Neuron (in vitro differentiated cells): Measurements from ENCODE around the gene GTPBP3.

Experiments
- H2AFZ ChIP-seq: one replicate; pipeline ENCODE4 v1.6.1; 2013; ENCODE audit warnings: low read depth, mild to moderate bottlenecking, inconsistent platforms, low read length, moderate library complexity
- H3K27me3 ChIP-seq: one replicate; pipeline ENCODE4 v1.6.1; 2013; ENCODE audit warnings: low read length; ENCODE audit not compliant: insufficient read depth
- H3K36me3 ChIP-seq: one replicate; pipeline ENCODE4 v1.6.1; 2013; ENCODE audit warnings: low read length; ENCODE audit not compliant: insufficient read depth
- H3K4me1 ChIP-seq: one replicate; pipeline ENCODE4 v1.6.1; 2013; ENCODE audit warnings: low read length; ENCODE audit not compliant: insufficient read depth
- H3K4me3 ChIP-seq: 2 replicates; pipeline ENCODE4 v1.5.1; 2013; ENCODE audit warnings: mild to moderate bottlenecking, low read length, moderate library complexity
- H3K9me3 ChIP-seq: one replicate; pipeline ENCODE4 v1.6.1; 2013; ENCODE audit warnings: low read length

Gene GTPBP3

DNA sequence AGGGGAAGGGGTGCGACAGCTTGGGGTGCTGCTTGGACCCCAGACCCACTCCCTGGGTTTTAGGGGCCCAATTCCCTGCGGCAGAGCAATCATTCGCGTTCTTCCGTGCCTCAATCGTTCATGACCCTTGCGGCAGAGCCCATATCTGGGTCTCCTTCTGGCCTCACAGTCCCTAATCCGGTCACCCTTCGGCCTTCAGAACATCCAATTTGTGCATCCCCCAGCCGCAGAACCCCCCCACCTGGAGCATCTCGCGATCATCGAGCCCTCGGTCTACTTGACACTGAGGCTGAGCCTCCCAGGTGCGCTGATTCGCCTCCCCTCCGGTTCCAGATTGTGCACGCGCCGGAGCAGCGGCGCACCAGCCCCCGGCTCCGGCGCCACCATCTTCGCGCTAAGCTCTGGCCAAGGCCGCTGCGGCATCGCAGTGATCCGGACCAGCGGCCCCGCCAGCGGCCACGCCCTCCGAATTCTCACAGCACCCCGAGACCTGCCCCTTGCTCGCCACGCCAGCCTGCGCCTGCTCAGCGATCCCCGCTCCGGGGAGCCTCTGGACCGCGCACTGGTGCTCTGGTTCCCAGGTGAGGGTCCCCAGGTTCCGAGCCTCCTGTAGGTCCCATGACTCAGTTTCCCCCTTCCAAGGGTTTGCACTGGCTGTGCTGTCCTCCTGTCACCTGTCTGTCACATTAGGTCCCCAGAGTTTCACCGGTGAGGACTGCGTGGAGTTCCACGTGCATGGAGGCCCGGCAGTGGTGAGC is 501 bp downstream of the GTPBP3 start:
- H3K4me3 ChIP-seq: peak overlapping the region; percentile 80
- no peak overlapping the region for H2AFZ ChIP-seq
- H3K9me3 ChIP-seq: no peaks in the 10 kb centered on the region
- H3K27me3 ChIP-seq: no peaks in the 10 kb centered on the region
- H3K36me3 ChIP-seq: peaks cover 16% of the 10 kb centered on the region
- H3K4me1 ChIP-seq: peaks cover 17% of the 10 kb centered on the region

DNA sequence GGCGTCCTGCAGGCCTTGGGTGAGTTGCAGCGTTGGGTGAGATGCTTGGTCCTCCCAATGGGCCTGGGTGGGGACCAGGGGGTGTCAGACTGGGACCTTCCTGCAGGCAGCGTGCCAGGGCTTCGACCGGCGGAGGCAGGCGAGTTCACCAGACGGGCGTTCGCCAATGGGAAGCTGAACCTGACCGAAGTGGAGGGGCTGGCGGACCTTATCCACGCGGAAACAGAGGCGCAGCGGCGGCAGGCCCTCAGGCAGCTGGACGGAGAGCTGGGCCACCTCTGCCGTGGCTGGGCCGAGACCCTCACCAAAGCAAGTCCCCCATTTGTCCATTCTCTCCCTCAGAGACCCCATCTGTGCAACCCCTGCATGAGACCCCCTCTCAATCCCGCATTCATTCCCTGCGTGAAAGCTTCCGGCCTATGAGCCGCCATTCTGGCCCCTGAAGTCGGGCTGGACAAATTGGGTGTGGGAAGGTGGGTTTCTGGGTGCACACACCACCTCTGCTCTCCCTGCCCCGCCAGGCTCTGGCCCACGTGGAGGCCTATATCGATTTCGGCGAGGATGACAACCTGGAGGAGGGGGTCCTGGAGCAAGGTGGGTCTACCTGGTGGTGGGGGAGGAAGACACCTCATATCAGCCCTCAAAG is 1.2 kb downstream of the GTPBP3 start:
- Histone ChIP-seq H3K4me3 (peak overlapping the region; percentile 80), H3K27me3 (no peaks in the 10 kb centered on the region), H2AFZ (no peak overlapping the region), H3K4me1 (peaks cover 16% of the 10 kb centered on the region), H3K9me3 (no peaks in the 10 kb centered on the region), H3K36me3 (peaks cover 11% of the 10 kb centered on the region)

DNA sequence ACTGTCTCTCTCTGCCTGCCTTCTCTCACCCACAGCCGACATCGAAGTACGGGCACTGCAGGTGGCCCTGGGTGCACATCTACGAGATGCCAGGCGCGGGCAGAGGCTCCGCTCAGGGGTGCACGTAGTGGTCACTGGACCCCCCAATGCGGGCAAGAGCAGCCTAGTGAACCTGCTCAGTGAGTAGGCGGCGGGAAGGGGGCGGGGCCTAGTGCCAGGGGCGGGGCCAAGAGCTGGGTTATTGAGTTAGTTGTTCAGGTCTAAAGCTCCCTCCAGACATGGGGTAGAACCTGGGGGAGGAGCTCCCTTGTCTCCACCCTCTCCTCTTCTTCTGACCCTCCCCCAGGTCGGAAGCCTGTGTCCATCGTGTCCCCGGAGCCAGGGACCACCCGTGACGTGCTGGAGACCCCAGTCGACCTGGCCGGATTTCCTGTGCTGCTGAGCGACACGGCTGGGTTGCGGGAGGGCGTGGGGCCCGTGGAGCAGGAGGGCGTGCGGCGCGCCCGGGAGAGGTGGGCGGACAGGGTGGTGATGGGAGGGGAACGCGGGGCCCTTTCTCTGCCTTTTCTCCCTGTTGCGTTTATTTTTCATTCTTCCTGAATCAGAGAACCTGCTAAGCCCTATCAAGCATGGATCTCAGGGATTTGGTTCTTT is 1.9 kb downstream of the GTPBP3 start:
- Histone ChIP-seq H2AFZ (no peak overlapping the region), H3K4me1 (peaks cover 14% of the 10 kb centered on the region), H3K9me3 (no peaks in the 10 kb centered on the region), H3K4me3 (no peak overlapping the region), H3K36me3 (peaks cover 11% of the 10 kb centered on the region), H3K27me3 (no peaks in the 10 kb centered on the region)

DNA sequence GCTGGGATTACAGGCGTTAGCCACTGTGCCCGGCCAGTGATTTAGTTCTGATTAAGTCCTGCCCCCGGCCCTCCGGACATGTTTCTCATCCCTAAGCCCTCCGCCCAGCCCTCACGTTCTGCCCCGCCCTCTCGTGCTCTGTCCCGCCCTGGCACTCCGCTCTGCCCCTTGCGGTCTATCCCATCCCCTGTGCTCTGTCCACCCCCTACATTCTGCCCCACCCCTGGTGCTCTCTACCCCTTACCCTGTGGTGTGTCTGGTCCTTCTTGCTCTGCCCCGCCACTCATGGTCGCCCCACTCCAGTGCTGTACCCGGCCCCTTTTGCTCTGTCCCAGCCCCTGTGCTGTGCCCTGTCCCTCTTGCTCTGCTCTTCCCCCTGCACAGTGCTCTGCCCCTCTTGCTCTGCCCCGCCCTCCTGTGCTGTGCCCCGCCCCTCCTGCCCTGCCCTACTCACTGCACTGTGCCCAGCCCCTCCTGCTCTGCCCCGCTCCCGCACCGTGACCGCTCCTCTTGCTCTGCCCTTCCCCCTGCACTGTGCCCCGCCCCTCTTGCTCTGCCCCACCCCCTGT is 3.0 kb downstream of the GTPBP3 start:
- Histone ChIP-seq H3K4me3 (no peak overlapping the region), H3K27me3 (no peaks in the 10 kb centered on the region), H3K36me3 (peaks cover 11% of the 10 kb centered on the region), H3K9me3 (no peaks in the 10 kb centered on the region), H2AFZ (no peak overlapping the region), H3K4me1 (peaks cover 9% of the 10 kb centered on the region)

DNA sequence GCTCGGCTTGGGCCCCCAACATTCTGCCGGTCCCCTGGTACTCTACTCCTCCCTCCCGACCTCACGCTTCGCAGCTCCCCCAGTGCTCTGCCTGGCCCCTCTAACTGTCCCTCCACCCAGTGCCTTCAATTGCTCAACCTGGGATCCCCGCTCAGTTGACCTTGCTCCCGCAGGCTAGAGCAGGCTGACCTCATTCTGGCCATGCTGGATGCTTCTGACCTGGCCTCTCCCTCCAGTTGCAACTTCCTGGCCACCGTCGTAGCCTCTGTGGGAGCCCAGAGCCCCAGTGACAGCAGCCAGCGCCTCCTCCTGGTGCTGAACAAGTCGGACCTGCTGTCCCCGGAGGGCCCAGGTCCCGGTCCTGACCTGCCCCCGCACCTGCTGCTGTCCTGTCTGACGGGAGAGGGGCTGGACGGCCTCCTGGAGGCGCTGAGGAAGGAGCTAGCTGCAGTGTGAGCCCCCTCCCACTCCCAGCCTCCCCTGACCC is 3.6 kb downstream of the GTPBP3 start:
- H3K9me3 ChIP-seq: no peaks in the 10 kb centered on the region
- peaks cover 11% of the 10 kb centered on the region for H3K36me3 ChIP-seq
- no peak overlapping the region for H2AFZ ChIP-seq
- H3K4me1 ChIP-seq: peaks cover 9% of the 10 kb centered on the region
- H3K27me3 ChIP-seq: no peaks in the 10 kb centered on the region
- H3K4me3 ChIP-seq: no peak overlapping the region

DNA sequence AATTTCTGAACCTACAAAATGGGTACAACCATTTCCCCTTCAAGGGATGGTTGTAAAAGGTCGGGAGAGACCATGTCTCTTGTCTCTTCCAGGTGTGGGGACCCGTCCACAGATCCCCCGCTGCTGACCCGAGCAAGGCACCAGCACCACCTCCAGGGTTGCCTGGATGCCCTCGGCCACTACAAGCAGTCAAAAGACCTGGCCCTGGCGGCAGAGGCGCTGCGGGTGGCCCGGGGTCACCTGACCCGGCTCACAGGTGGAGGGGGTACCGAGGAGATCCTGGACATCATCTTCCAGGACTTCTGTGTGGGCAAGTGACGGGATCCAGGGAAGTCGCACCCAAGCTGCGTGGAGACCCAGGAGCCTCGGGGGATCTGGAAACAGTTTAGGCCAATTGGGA is 4.0 kb downstream of the GTPBP3 start:
- H3K27me3 ChIP-seq: no peaks in the 10 kb centered on the region
- H3K4me1 ChIP-seq: peaks cover 9% of the 10 kb centered on the region
- H3K9me3 ChIP-seq: no peaks in the 10 kb centered on the region
- H2AFZ ChIP-seq: no peak overlapping the region
- no peak overlapping the region for H3K4me3 ChIP-seq
- H3K36me3 ChIP-seq: peaks cover 11% of the 10 kb centered on the region

DNA sequence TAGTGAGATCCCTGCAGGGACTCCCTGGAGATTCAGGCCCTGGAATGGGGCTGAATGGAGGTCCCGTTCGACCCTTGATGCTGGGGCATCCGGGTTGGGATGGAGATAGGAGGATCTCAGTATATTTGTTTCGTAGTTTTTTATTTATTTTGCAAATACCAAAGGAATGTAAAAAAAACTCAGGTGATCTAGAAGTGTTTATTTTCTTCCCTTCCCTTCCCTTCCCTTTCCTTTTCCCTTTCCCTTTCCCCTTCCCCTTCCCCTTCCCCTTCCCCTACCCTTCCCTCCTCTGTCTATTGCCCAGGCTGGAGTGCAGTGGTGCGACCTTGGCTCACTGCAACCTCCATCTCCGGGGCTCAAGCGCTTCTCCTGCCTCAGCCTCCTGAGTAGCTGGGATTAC is 4.5 kb downstream of the GTPBP3 start:
- no peak overlapping the region for H3K4me3 ChIP-seq

DNA sequence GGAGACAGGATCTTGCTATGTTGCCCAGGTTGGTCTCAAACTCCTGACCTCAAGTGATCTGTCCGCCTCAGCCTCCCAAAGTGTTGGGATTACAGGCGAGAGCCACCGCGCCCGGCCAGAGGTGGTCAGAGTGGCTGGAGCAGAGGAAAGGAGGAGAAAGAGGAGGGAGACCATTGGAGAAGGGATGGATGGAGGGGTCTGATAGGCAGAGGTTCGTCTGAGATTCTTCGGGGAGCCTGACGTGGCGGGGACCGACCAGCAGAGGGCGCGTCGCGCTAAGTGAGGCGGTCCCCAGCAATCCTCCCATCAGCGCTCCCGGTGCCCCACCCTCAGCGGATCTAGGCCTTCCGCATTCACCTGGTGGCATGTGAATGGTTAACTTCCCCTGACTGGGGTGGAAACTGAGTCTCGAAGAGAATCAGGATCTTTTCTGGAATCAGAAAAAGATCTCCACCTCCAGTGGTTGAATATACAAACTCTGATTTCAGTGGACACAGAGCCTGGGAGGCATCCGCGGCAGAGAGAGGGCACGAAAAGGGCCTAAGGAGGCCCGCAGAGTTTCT is 8.8 kb downstream of the GTPBP3 start:
- no peaks in the 10 kb centered on the region for H3K9me3 ChIP-seq
- no peaks in the 10 kb centered on the region for H3K4me1 ChIP-seq
- no peaks in the 10 kb centered on the region for H3K27me3 ChIP-seq
- H2AFZ ChIP-seq: no peak overlapping the region
- H3K4me3 ChIP-seq: no peak overlapping the region
- peaks cover 7% of the 10 kb centered on the region for H3K36me3 ChIP-seq

More for the DNA sequence above, 4.5 kb downstream of the GTPBP3 start:
- H3K36me3 ChIP-seq: peaks cover 11% of the 10 kb centered on the region
- no peaks in the 10 kb centered on the region for H3K9me3 ChIP-seq
- no peak overlapping the region for H2AFZ ChIP-seq
- peaks cover 9% of the 10 kb centered on the region for H3K4me1 ChIP-seq
- no peaks in the 10 kb centered on the region for H3K27me3 ChIP-seq

DNA sequence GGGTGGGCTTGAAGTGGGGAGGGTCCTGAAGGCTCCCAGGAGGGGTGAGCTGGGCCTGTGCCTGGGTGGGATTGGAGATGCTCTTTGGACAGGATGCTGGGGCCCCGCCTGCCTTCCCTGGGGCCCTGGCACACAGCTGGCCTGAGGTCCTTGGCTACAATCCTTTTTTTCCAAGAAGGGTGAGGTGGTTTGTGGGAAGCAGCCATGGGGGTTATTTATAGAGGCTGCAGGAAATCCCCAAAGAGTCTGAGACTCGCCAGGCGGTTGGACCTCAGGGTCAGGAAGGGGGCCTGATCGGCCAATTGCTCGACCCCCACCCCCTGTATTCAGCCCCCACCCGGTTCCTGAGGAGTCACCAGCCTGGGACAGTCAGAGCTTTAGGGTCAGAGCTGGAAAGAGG is 10.0 kb downstream of the GTPBP3 start:
- Histone ChIP-seq H2AFZ (no peak overlapping the region), H3K4me3 (no peak overlapping the region), H3K27me3 (no peaks in the 10 kb centered on the region), H3K4me1 (no peaks in the 10 kb centered on the region), H3K36me3 (no peaks in the 10 kb centered on the region), H3K9me3 (no peaks in the 10 kb centered on the region)

DNA sequence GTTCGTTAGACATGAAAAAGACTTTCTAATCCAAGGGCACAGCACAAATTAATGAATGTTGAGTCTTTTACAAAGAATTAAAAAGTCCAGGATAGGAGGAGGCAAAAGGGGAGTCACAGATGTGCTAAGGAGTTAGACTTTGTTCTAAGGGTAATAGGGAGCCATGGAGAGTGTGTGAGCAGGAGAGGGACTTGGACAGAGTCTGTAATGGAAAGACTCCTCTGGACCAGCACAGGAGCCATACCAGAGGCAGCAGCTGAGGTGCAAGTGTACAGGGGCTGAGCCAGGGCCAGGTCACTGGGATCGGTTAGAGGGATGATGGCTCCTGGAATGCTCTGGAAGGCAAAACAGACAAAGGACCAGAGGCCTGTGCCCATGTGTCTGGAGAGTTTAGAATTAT is 10.5 kb downstream of the GTPBP3 start:
- Histone ChIP-seq H3K36me3 (no peaks in the 10 kb centered on the region), H2AFZ (no peak overlapping the region), H3K4me1 (no peaks in the 10 kb centered on the region), H3K9me3 (no peaks in the 10 kb centered on the region), H3K27me3 (no peaks in the 10 kb centered on the region), H3K4me3 (no peak overlapping the region)

DNA sequence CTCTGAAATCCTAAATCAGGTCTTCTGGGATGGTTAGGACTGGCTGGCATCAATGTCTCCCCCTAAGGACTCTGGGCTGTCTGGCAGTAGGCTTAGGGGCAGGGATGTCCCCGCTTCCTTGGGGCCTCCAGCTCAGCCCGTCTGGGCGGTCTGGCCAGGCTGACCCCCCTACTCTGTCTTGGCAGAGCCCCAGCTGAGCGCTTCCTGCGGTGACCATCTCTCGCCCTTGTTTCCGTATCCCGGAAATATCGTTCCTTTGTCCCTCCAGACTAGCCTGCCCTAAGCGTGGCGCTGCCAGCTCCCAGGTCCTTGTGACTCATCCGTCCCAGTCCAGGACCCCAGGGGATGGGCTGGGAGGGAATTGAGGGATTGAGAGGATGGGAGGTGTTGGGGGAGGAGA is 11.3 kb downstream of the GTPBP3 start:
- Histone ChIP-seq H3K36me3 (no peaks in the 10 kb centered on the region), H3K27me3 (no peaks in the 10 kb centered on the region), H3K4me3 (no peak overlapping the region), H2AFZ (peak overlapping the region; percentile 31), H3K9me3 (no peaks in the 10 kb centered on the region), H3K4me1 (no peaks in the 10 kb centered on the region)

DNA sequence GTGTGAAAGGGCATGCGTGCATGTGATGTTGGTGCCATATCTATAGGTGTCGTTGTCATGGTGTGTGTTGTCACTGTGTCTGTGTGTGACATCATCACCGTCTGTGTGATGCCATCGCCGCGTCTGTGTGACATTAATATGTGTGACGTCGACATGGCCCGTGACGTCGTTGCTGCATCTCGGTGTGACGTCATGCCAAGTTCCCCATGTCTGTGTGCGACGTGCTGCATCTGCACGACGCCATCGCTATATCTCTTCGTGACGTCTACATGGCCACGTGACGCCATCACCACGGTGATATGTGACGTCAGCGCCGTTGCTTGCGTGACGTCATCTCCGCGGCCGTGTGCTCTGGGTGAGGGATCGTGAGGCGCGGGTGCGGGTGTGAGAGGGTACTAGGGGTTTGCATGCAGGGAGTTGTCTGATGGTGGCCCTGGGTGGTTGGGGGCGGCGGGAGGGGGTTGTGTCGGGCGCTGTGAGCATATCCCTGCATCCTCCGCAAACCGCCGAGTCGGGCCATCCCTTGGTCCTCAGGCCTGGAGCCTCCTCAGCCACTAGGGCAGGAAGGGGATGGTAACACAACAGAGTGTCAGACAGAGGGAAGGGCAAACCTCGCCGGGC is 14.6 kb downstream of the GTPBP3 start:
- no peak overlapping the region for H3K4me3 ChIP-seq
- H3K27me3 ChIP-seq: no peaks in the 10 kb centered on the region
- H3K4me1 ChIP-seq: no peaks in the 10 kb centered on the region
- H2AFZ ChIP-seq: no peak overlapping the region
- H3K9me3 ChIP-seq: no peaks in the 10 kb centered on the region
- no peaks in the 10 kb centered on the region for H3K36me3 ChIP-seq
